Stimulated activated CD8-positive, alpha-beta memory T cell treated with anti-CD3 and anti-CD28 coated beads, Interleukin-4, amount 100 ng/mL, for 24 hours (primary cell): Measurements from ENCODE around the gene P2RY6.
A peak's percentile ranks its signal among the peaks of the same experiment; 100 is the strongest.

ENCODE experiments used
- DNase-seq: peaks from one replicate; pipeline ENCODE4 v3.0.0-alpha.2; 2020; ENCODE audit warnings: low read depth

Gene P2RY6

GRCh38 chr11:73296501-73297230 lies 24.5 kb downstream of the P2RY6 start:
- DNase-seq = no peak

GRCh38 chr11:73297231-73297590 lies 25.1 kb downstream of the P2RY6 start:
- DNase-seq = no peak

GRCh38 chr11:73297702-73298101 lies 25.6 kb downstream of the P2RY6 start:
- DNase-seq = no peak

GRCh38 chr11:73298233-73298632 lies 26.1 kb downstream of the P2RY6 start:
- DNase-seq = no peak

GRCh38 chr11:73299751-73300150 lies 27.6 kb downstream of the P2RY6 start:
- no peak for DNase-seq

- DNase-seq = no peak
Observed at GRCh38 chr11:73306069-73306841, 34.1 kb downstream of the P2RY6 start.

GRCh38 chr11:73306977-73307322 lies 34.8 kb downstream of the P2RY6 start:
- no peak for DNase-seq

- peak; percentile 86 for DNase-seq
Observed at GRCh38 chr11:73307323-73308002, 35.3 kb downstream of the P2RY6 start.

GRCh38 chr11:73308003-73308960 lies 36.1 kb downstream of the P2RY6 start, which contains the start of gene ARHGEF17:
TSS of gene ARHGEF17 (plus strand) at chr11:73308276. CDS start at chr11:73308639, 363 bp downstream.
- peak; percentile 15 for DNase-seq

GRCh38 chr11:73308961-73309919 lies 37.1 kb downstream of the P2RY6 start:
- DNase-seq = no peak

- no peak for DNase-seq
Observed at GRCh38 chr11:73310076-73310475, 37.9 kb downstream of the P2RY6 start.

GRCh38 chr11:73310661-73311393 lies 38.7 kb downstream of the P2RY6 start:
- DNase-seq = no peak

- DNase-seq = no peak
Observed at GRCh38 chr11:73311394-73311869, 39.3 kb downstream of the P2RY6 start.

- no peak for DNase-seq
Observed at GRCh38 chr11:73312036-73312435, 39.9 kb downstream of the P2RY6 start.

GRCh38 chr11:73312851-73313327 lies 40.8 kb downstream of the P2RY6 start:
- no peak for DNase-seq

GRCh38 chr11:73313652-73314051 lies 41.5 kb downstream of the P2RY6 start:
- no peak for DNase-seq

- DNase-seq = no peak
Observed at GRCh38 chr11:73314117-73314961, 42.2 kb downstream of the P2RY6 start.

GRCh38 chr11:73315293-73316020 lies 43.3 kb downstream of the P2RY6 start:
- DNase-seq = no peak
